Kidney epithelial cell (primary cell): ENCODE results near the gene IGFN1. TPM values are rescaled to one million over a fixed set of nuclear protein-coding genes. Genes with fewer than 3 reads are reported as not detected.
"Not testable (repeated sequence)": the region's sequence is repeated elsewhere in the genome, so short reads cannot be mapped to it uniquely, and the experiment has no call there.

Source experiments
- DNase-seq: peaks from one replicate; pipeline ENCODE4 v3.0.0-alpha.2; 2010; ENCODE audit warnings: low read depth
- H3K27me3 ChIP-seq: 2 replicates; pipeline ENCODE4 v1.6.0; 2011; ENCODE audit warnings: low read length; ENCODE audit not compliant: control insufficient read depth, insufficient read depth
- H3K36me3 ChIP-seq: 2 replicates; pipeline ENCODE4 v1.5.1; 2011; ENCODE audit warnings: low read length; ENCODE audit not compliant: control insufficient read depth, insufficient read depth
- H3K4me3 ChIP-seq: 2 replicates; pipeline ENCODE4 v1.5.1; 2011; ENCODE audit warnings: low read depth, mild to moderate bottlenecking, control low read depth, low read length
- total RNA-seq: library from RNA; depleted of rRNA; stranded (reverse); fragments of >200 nt; gene quantifications from 2 replicates; pipeline ENCODE4 v1.2.3, GENCODE V29; 2015
- TF ChIP-seq, protein P1 (sequence below): IDR thresholded peaks from 2 replicates; pipeline ENCODE4 v1.5.1; 2011; ENCODE audit warnings: mild to moderate bottlenecking, moderate library complexity, low read length, control low read depth, inconsistent platforms; ENCODE audit not compliant: insufficient read depth, poor library complexity, severe bottlenecking

IGFN1 gene
- total RNA-seq, 1 donor from 2014 or later, result 0.54 TPM

DNA sequence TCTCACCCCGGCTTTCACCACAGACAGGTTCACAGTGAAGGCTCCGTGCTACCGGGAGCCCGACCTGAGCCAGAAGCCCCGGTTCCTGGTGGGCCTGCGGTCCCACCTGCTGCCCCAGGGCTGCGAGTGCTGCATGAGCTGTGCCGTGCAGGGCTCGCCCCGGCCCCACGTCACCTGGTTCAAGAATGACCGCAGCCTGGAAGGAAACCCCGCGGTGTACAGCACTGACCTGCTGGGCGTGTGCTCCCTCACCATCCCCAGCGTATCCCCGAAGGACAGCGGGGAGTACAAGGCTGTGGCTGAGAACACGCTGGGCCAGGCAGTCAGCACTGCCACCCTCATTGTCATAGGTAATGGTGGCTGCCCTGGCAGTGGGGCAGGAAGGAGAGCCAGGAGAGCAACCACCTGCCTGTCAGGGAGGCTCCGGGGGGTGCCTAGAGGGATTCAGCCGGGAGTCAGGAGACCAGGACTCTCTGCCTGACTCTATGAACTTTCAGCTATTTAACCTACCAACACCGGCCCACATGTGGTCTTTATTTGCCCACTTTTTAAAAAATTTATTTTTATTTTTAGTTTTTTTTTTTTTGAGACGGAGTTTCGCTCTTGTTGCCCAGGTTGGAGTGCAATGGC lies 36.4 kb downstream of the IGFN1 start:
- no peak overlapping the region for H3K4me3 ChIP-seq
- no peak for DNase-seq
- no peaks in the 10 kb centered on the region for H3K36me3 ChIP-seq
- H3K27me3 ChIP-seq, result peaks cover 25% of the 10 kb centered on the region
- TF ChIP-seq, protein P1, sequence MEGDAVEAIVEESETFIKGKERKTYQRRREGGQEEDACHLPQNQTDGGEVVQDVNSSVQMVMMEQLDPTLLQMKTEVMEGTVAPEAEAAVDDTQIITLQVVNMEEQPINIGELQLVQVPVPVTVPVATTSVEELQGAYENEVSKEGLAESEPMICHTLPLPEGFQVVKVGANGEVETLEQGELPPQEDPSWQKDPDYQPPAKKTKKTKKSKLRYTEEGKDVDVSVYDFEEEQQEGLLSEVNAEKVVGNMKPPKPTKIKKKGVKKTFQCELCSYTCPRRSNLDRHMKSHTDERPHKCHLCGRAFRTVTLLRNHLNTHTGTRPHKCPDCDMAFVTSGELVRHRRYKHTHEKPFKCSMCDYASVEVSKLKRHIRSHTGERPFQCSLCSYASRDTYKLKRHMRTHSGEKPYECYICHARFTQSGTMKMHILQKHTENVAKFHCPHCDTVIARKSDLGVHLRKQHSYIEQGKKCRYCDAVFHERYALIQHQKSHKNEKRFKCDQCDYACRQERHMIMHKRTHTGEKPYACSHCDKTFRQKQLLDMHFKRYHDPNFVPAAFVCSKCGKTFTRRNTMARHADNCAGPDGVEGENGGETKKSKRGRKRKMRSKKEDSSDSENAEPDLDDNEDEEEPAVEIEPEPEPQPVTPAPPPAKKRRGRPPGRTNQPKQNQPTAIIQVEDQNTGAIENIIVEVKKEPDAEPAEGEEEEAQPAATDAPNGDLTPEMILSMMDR, result no peak

DNA sequence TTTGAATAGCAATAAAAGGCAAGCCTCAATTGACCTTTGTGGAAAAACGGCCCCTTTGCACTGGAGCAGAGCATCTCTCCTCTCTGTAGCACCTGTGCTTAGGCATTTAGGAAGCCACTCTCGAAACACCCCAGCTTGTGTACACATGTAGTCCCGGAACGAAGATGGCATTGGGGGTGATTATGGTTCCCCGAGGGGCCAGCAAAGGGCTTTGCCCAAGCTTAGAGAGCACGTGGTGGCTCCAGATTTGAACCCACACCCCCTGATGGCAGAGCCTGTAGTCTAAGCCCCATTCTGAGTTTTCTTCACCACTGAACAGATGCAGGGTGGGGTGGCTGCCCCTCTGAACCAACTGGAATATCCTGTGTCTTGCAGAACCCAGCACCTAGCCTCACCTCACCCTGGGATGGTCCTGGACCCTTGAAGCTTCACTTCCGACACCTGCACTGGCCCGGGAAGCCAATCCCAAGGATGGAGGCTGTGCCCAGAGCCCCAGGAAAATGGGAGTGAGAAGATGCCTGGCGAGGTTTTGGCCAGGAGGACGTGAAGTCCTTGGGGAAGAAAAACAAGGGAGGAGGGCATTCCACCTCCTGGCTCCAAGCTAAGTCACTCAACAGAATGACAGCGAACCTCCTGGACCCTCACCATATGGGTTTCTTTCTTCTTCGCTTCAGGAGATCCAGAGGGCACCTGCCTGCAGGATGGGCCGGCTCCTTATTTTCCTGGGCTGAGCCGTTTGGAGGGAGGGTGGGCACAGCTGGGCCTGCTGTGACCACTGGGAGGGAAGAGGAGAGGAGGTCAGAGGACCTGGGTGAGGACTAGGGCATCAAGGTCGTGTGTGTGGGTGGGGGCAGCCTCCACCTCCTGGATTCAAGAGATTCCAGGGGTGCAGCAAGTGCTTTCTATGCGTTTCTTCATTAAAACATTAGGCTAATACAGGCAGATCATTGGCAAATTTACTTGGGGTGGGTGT lies 37.7 kb downstream of the IGFN1 start:
- peaks cover 25% of the 10 kb centered on the region for H3K27me3 ChIP-seq
- TF ChIP-seq, protein P1, result no peak
- H3K4me3 ChIP-seq, result no peak overlapping the region
- no peak for DNase-seq
- H3K36me3 ChIP-seq, result no peaks in the 10 kb centered on the region

DNA sequence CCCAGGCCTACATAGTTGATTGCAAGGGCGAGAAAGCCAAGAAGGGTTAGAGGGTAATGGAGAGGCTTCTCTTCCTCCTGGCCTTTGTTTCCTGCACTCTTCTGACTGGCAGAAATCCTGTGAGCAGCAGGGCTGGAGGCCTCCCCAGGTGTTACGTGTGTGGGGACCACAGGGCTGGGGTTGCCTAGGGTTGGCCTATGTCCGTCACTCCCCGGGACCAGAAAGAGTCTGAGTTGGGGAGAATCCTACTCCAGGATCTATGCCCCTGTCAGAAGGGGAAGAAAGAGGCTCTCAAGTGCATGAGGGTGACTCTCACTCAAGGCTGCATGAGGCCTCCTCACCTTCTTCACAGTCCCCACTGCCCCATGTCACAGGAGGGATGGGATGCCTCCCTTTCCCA lies 38.5 kb downstream of the IGFN1 start:
- DNase-seq, result no peak
- H3K4me3 ChIP-seq, result no peak overlapping the region
- no peaks in the 10 kb centered on the region for H3K36me3 ChIP-seq
- TF ChIP-seq, protein P1, result no peak
- peaks cover 25% of the 10 kb centered on the region for H3K27me3 ChIP-seq

DNA sequence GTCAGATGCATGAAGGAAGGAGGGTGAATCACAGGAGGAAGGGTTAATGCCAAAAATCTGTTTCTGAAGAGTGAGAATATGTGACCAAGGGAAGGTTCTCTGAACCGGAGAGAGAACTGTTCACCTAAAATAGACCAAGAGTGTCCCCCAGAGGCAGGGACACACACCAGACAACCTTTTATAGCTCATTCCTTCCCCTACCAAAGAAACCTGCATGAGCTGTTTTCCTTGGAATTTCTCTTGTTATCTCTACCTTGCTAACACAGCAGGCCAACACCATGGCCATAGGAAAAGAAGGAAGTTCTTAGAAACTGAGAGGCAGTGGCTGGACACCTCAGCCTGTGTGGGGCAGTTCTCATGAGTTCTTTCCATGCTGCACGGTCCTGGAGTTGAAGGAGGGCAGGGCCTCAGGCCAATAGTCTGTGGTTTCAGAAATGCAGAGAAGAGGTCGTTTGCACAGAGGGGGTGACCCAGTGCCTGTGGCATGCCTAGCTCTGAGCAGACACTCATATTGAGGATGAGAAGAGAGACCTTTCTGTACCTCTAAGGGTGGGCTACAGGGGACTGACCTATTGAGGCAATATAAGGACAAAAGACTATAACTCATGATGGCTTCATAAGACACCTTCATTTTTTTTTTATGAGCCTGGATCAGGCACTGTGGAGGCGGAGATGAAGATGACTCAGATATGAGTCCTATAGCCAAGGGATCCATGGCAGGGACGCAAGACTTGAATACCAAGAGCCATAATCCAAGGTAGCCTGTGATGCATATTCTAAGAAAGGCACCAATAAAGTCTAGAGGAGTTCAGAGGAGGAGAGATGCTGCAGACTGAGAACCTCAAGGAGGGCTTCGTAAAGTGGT lies 39.4 kb downstream of the IGFN1 start:
- TF ChIP-seq, protein P1, result peak; percentile 14
- Histone ChIP-seq H3K36me3 (no peaks in the 10 kb centered on the region), H3K4me3 (no peak overlapping the region), H3K27me3 (peaks cover 19% of the 10 kb centered on the region)
- DNase-seq, result no peak

DNA sequence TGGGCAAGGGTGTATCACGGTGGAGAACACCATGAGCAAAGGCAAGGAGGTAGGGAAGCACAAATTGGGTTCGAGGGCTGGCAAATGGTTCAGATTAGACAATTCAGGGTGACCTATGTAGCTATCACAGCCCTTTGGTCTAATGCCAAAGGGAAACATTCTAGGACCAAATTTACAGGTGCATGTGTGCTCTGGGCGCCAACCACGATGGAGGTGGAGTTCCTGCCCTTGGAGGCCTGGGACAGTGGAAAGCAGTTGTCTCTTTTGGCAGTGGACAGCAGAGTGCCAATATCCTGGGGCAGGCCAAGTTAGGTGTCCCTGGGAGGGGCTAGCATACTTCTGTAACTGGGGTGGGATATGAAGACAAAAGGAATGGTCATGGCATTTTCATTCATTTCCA lies 40.1 kb downstream of the IGFN1 start:
- TF ChIP-seq, protein P1, result no peak
- no peak overlapping the region for H3K4me3 ChIP-seq
- no peaks in the 10 kb centered on the region for H3K36me3 ChIP-seq
- peaks cover 15% of the 10 kb centered on the region for H3K27me3 ChIP-seq
- DNase-seq, result no peak

DNA sequence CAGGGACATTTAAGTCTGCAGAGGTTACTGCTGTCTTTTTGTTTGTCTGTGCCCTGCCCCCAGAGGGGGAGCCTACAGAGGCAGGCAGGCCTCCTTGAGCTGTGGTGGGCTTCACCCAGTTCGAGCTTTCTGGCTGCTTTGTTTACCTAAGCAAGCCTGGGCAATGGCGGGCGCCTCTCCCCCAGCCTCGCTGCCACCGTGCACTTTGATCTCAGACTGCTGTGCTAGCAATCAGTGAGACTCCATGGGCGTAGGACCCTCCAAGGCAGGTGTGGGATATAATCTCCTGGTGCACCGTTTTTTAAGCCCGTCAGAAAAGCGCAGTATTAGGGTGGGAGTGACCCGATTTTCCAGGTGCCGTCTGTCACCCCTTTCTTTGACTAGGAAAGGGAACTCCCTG lies 49.0 kb downstream of the IGFN1 start:
- not testable (repeated sequence) for H3K36me3 ChIP-seq, H3K4me3 ChIP-seq, H3K27me3 ChIP-seq, DNase-seq
